GM20000 (cell line): Measurements from ENCODE around the gene INHBC.
"Not testable (repeated sequence)": the region's sequence is repeated elsewhere in the genome, so short reads cannot be mapped to it uniquely, and the experiment has no call there.

ENCODE experiments used
- DNase-seq: peaks from one replicate; pipeline ENCODE4 v3.0.0; 2012; ENCODE audit warnings: low spot score
- TF ChIP-seq, protein P1 (sequence below): IDR thresholded peaks from 2 replicates; pipeline ENCODE4 v1.5.1; 2012; ENCODE audit warnings: mild to moderate bottlenecking, control low read depth; ENCODE audit errors: extremely low read depth, missing control alignments

Gene INHBC

DNA sequence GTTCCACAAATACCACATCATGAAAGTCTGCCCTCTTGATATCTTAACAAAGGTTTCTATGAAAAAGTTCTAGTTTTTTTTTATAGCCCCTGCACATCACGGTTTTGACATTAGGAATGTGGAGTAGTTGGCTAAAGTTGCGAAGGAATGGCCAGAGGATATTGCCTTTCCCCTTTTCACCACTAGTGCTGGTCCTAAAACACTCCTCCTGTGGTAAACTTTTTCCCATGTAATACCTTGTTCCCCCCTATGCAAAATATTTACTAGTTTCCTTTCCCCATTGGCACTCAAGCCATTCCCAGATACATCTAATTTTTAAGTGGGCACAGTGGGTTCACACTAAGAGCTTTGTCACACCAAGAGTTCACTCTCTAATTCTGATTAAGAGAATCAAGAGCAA, 37.1 kb upstream of the INHBC start:
- TF ChIP-seq, protein P1, sequence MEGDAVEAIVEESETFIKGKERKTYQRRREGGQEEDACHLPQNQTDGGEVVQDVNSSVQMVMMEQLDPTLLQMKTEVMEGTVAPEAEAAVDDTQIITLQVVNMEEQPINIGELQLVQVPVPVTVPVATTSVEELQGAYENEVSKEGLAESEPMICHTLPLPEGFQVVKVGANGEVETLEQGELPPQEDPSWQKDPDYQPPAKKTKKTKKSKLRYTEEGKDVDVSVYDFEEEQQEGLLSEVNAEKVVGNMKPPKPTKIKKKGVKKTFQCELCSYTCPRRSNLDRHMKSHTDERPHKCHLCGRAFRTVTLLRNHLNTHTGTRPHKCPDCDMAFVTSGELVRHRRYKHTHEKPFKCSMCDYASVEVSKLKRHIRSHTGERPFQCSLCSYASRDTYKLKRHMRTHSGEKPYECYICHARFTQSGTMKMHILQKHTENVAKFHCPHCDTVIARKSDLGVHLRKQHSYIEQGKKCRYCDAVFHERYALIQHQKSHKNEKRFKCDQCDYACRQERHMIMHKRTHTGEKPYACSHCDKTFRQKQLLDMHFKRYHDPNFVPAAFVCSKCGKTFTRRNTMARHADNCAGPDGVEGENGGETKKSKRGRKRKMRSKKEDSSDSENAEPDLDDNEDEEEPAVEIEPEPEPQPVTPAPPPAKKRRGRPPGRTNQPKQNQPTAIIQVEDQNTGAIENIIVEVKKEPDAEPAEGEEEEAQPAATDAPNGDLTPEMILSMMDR = no peak
- DNase-seq = no peak

DNA sequence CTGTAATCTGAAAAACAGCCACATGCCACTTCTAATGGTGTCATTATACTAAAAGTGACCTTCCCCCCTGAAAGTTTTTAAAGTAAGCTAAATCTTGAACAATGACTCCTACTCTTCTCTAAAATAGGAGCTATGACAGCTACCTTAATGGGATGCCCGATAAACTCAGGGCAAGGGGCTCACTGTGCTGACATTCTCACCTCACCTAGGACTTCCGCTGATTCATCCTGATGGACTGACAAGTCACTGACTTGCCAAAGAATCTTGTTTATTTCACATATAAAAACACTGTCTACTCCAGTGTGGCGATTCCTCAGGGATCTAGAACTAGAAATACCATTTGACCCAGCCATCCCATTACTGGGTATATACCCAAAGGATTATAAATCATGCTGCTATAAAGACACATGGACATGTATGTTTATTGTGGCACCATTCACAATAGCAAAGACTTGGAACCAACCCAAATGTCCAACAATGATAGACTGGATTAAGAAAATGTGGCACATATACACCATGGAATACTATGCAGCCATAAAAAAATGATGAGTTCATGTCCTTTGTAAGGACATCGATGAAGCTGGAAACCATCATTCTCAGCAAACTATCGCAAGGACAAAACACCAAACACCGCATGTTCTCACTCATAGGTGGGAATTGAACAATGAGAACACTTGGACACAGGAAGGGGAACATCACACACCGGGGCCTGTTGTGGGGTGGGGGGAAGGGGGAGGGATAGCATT, 34.7 kb upstream of the INHBC start:
- DNase-seq = not testable (repeated sequence)

DNA sequence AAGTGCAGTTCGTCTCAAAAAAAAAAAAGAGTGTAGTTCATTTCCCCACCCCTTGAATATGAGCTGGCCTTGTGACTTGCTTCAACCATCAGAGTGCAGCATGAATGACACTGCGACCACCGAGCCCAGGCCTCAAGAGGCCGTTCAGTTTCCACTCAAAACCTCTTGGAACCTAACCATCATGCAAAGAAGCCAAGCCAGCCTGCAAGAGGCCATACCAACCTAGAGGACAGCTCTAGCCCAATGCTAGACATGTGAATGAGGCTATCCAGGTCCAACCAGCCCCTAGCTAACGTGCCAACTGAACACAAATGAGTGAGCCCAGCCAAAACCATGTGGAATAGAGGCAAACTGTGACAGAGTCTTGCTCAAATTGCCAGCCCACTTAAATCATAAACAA, 33.4 kb upstream of the INHBC start:
- TF ChIP-seq, protein P1 = no peak
- no peak for DNase-seq

- DNase-seq = not testable (repeated sequence)
Observed at GRCh38 chr12:57402156-57402555, 32.4 kb upstream of the INHBC start.

- DNase-seq = no peak
- TF ChIP-seq, protein P1 = no peak
Observed at GRCh38 chr12:57404966-57405640, 29.5 kb upstream of the INHBC start.

DNA sequence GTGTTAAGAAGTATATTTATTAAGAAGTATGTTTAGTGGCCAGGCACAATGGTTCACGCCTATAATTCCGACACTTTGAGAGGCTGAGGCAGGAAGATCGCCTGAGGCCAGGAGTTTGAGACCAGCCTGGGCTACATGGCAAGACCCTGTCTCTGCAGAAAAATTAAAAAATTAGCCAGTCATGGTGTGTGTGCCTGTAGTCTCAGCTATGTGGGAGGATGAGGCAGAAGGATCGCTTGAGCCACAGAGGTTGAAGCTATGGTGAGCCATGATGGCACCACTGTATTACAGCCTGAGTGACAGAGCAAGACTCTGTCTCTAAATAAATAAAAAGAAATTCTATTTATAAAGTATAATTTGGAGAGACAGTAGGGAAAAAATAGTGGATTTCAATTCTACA, 24.1 kb upstream of the INHBC start:
- DNase-seq = no peak
- TF ChIP-seq, protein P1 = no peak

DNA sequence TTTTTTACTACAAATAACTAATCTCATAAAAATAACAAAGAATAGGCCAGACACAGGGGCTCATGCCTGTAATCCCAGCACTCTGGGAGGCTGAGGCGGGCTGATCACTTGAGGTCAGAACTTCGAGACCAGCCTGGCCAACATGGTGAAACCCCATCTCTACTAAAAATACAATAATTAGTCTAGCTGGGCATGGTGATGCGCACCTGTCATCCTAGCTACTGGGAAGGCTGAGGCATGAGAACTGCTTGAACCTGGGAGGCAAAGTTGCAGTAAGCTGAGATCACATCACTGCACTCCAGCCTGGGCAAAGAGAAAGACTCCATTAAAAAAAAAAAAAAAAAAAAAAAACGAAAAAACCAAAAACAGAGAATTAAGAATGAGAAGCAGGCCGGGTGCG, 20.4 kb upstream of the INHBC start:
- DNase-seq = not testable (repeated sequence)

DNA sequence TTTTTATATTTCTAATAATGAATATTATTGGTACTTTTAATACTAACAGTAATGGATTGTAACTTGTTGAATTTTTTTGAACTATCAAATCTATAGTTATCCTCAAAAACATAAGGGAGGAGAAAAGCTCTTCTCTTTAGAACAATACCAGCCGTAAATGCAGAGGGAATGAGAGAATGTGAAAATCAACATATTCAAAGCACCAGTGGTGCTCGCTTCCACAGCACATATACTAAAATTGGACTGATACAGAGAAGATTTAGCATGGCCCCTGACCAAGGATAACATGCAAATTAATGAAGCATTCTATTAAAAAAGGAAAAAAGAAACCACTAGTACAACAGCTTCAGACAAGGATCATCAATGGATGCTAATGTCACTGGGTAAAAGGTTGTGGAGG, 19.5 kb upstream of the INHBC start:
- DNase-seq = no peak
- TF ChIP-seq, protein P1 = no peak
